ENCODE data around the gene FGFR3.
A peak's percentile ranks its signal among the peaks of the same experiment; 100 is the strongest.

FGFR3 gene

GRCh38 chr4:1770791-1771231 lies 22.3 kb upstream of the FGFR3 start:
- no peak for DNase-seq

DNA sequence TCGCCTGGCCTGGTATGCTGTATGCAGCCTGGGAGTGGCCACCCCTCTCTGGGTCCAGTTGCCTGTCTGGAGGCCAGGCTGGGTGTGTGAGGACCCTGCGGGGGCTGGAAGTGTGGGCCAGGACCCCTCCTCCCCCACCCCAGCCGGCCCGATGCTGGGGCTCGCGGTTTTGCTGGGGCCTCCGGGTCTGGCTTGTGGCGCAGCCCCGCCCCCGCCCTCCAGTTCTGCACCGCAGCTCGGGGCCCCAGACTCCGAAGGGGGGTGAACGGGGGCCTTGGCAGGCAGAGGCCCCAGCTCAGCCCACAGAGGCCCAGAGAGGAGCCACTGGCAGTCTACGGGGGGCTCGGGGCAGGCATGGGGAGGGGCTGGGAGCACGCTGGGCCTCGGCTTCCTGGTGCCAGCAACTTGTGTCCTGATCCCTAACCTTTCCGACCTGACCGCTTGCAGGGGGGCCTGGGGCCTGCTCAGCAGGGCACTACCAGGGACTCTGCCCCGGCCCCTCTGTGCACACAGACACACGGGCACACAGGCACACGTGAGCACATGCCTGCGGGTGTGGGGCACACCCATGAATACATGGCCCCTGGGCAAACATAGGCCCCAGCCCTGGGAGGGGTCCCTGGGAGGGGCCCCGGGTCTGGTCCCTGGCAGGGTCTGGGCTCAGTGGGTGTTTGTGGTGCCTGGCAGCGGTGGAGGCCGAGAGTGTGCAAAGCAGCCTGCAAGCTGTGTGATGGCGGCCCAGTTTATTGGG lies 21.4 kb upstream of the FGFR3 start:
- DNase-seq = no peak

DNA sequence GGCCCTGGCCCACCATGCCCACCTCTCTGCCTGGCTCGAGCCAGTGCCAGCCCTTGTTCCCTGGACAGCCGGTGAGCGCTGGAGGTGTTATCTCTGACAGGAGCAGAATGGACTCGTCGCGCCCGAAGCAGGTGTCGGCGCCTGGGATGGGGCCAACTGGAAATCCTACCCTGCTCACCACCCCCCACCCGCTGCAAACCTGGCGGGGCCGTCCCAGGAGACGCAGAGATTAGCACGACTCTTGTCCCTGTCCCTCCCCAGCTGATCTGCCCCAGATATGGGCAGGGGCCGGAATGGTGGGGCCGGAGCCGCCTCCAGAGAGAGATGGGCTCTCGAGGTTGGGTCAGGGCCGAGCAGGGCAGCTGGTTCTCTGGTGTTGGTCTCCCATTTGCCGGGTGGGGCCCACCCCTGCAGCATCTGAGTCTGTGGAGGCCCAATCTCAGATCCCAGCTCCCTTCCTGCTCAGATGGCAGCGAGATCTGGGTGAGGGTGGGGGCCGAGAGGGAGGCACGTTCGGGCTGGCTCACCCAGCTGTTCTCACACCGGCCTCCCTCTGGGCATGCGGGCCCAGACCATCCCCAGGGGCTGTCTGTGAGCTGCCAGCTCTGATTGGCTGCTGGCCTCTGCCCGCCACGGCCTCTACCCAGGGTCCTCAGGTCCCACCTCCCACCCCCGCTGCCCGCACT lies 20.1 kb upstream of the FGFR3 start:
- DNase-seq = no peak

DNA sequence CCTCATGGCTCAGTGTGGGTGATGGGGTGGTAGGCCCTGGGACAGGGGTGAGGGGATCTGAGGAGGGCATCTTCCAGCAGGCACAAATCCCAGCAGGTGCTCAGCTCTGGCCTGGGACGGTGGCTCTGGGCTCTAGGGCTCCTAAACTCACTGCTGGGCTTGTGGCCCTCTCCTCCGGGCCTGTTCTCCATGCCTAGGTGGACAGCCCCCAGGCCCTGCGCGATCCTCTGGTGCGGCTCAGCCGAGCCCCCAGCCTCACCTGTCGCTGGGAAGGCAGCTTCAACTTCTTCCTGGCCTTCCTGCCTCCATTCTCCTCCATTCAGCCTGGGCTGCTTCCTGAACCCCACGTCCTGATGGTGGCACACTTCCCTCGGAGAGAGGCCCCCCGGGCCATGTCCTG lies 19.3 kb upstream of the FGFR3 start:
- DNase-seq = no peak

DNA sequence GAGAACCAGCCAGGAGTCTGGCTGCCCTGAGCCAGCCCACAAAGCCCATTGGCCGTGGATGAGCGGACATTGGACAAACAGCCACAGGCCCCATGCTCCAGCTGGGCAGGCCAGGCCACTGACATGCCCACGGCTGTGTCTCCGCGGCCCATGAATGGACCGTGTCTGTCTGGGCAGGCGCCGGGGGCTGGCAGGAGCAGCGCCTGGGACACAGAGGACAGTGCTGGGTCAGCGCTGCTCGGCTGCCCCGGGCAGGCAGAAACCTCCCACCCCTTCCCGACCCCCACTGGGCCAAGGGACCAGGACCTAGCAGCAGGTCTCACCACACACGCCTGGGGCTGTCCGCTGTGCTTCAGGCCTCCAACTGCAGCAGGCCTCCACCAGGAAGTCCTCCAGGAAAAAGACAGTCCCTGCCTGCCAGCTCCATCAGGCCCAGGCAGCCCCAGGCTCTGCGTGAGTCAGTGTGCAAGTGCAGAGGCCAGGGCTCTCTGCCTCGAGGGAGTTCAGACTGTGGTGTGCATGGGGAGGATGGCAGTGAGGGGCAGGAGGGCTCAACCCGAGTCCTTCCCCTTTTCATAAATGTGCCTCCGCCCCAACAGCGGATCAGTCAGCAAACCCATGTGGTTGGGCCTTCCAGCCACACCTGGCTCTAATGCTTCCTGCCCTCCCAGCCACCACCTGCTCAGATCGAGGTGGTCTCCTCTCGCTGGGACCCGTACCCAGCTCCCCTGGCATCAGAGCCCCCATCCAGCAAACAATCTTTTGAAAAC lies 17.2 kb upstream of the FGFR3 start:
- DNase-seq = peak; percentile 61

DNA sequence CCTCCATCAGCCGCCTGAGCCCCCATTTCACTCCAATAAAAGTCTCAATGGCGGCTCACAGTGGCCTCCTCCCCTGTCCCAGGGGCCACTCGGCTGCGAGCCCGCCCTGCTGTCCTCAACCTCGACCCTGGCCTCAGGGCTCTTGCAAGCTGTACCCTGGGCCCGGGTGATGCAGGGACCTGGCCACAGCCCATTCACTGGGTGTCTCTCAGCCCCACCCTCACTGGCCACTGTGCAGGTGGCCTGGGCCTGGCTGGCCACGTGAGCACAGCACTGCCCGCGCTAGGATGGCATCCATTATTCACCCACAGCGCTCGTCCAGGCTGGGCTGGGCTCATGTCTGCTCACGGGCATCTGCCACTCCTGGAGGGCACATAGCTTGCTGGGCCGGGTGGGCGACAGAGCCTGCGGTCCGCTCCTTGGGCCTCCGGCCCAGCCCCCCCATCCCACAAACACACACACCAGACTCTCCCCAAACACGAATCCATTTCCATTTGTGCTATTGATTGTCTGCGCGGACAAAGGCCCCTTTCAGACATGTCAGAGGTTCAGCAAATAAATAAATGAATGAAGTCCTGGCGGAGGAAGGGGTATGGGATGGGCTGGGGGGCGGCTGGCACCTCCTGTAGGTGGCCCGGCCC lies 16.5 kb upstream of the FGFR3 start:
- no peak for DNase-seq

DNA sequence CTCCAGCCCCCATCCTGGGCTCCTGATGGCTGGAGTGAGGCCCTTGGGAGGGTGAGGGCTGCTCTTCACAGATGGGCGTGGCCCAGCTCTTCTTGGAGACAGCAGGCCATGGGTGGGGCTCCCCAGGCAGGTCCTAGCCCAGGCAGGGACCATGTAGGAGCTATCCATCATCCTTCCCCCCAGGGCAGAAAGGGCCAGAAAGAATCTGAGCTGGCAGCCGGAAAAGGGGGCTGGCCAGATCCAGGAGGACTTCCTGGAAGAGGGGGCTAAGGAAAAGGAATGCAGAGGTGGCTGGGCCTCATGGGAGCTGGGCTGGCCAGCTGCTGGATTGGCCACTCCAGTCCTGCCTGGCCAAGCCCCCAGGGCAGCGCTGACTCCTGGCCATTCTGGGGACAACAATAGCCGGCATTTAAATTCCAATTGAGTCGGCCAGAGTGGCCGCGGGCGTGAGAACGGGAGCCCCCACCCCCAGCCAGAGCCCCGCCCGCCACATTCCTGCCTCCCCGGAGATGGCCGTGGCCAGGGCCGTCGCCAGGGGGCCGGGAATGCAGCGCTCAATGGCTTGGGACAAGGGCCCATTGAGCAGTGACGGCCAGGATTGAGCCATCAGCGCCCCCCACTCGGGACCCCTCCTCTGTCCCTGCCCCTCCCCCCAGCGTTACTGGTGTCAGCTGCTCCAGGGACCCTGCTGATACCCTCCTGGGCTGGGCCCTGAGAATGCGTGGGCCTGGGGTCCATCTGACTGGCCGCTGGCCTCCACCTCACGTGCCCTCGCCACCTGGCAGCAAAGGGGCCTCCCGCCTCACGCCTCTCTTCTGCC lies 15.1 kb upstream of the FGFR3 start:
- DNase-seq = peak; percentile 85

GRCh38 chr4:1778642-1779392 lies 14.3 kb upstream of the FGFR3 start:
- DNase-seq = no peak

- no peak for DNase-seq
Observed at GRCh38 chr4:1779588-1780382, 13.3 kb upstream of the FGFR3 start.

- DNase-seq = no peak
Observed at GRCh38 chr4:1780435-1780834, 12.7 kb upstream of the FGFR3 start.

DNA sequence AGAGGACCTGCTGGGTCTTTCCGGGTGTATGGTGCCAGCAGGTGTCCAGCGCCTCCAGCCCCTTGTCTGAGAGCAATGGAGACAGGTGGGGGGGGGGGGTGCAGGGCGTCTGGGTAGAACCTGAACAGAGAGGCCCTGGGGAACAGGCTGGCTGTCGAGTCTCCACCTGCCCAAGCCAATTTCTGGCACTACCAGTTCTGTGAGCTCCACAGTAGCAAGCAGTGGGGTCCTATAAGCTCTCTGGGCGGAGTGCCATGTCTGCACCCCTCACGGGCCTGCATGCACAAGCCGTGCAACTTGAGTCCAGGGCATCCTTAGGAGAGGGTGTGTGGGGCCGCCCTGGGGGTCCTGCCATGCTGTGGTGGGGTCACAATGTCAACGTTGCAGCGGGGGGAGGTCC lies 10.1 kb upstream of the FGFR3 start:
- DNase-seq = no peak

DNA sequence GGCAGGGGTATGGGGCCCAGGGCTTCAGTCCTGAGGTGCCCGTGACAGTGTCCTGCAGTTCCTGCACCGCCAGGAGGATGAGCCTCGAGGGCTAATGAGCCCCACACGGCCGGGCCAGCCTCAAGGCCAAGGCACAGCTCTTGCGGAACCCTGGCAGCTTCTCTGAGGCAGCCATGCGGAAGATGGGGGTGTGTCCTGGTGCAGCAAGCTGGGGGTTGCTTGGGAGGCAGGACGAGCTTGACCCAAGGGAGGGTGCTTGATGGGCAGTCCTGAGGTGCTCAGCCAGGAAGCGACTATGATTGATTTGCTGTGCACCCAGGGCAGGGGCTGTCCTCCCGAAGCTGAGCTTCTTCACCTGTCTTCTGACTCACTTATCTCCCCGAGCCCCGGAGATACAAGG lies 9.1 kb upstream of the FGFR3 start:
- DNase-seq = peak; percentile 18

- DNase-seq = no peak
Observed at GRCh38 chr4:1784395-1784788, 8.7 kb upstream of the FGFR3 start.

- no peak for DNase-seq
Observed at GRCh38 chr4:1784789-1785591, 8.1 kb upstream of the FGFR3 start.

DNA sequence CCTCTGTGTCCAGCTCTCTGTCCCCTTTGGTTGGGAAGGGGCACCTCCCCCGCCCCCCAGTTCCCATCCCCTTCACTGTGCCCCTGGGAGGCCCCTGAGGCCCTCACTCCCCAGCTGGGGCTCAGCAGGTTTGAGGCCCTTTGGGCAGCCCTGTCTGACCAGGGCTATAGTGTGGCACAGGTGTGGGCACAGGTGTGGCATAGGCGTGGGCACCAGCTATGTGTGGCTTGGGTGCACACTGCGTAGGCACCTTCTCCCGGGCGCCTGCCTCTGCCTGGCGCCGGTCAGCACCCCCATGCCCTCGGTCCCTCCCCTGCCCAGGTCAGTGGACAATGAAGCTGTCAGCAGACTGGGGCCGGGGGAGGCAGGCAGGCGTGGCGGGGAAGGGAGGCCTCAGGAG lies 7.5 kb upstream of the FGFR3 start:
- no peak for DNase-seq

- DNase-seq = no peak
Observed at GRCh38 chr4:1786544-1787362, 6.3 kb upstream of the FGFR3 start.

GRCh38 chr4:1787411-1788077 lies 5.5 kb upstream of the FGFR3 start:
- no peak for DNase-seq

GRCh38 chr4:1788254-1788973 lies 4.7 kb upstream of the FGFR3 start:
- no peak for DNase-seq

Data from NCI-H226 (cell line).